Stomach (tissue), 4 donors: Measurements from ENCODE around the gene CCDC13.

ENCODE experiments used
- POLR2AphosphoS5 ChIP-seq, 3 donors: sonication (generic); formaldehyde crosslinking; IDR thresholded peaks; one replicate each; pipeline ENCODE4 v1.6.1; 2016; ENCODE audit warnings: antibody characterized with exemption in 3 of 3
- TF ChIP-seq, protein P1 (sequence below), 7 experiments: fragments of 450-650 bp in 4 of 7; fragments of 200-600 bp in 3 of 7; sonication (generic) in 3 of 7; IDR thresholded peaks; one replicate each; pipeline ENCODE4 v1.5.1; 2016 to 2019; ENCODE audit warnings: antibody characterized with exemption in 7 of 7, control low read depth in 2 of 7, mild to moderate bottlenecking in 1 of 7

DNA sequence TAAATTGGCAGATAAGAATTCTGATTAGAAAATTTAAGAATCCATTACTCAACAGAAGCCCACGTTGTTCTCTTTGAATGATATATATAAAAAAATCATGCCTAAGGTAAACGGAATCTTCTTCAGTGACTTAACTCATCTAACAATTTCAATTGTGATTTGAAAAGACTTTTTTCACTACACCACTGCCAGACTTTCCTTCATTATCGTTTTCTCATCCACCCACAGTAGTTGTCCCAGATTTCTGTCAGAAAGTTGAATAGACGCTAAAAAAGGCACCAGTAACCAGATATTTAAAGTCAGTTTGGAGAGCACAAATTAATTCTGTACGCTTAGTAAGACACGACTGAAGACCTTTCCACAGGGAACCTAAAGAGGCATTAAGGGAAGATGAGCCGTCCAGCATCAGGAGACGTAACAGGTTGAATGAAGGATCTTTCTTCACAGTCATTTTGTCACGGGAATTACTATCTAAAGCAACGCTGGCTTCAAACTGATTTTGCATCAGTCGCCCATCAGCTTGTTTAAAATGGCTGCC is 29.9 kb upstream of the CCDC13 start:
- TF ChIP-seq, protein P1, sequence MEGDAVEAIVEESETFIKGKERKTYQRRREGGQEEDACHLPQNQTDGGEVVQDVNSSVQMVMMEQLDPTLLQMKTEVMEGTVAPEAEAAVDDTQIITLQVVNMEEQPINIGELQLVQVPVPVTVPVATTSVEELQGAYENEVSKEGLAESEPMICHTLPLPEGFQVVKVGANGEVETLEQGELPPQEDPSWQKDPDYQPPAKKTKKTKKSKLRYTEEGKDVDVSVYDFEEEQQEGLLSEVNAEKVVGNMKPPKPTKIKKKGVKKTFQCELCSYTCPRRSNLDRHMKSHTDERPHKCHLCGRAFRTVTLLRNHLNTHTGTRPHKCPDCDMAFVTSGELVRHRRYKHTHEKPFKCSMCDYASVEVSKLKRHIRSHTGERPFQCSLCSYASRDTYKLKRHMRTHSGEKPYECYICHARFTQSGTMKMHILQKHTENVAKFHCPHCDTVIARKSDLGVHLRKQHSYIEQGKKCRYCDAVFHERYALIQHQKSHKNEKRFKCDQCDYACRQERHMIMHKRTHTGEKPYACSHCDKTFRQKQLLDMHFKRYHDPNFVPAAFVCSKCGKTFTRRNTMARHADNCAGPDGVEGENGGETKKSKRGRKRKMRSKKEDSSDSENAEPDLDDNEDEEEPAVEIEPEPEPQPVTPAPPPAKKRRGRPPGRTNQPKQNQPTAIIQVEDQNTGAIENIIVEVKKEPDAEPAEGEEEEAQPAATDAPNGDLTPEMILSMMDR (IDR thresholded peaks at IDR 0.05): no peak
- TF ChIP-seq POLR2AphosphoS5 (IDR thresholded peaks at IDR 0.05): no peak
